HG03103 (cell line): Measurements from ENCODE around the gene WDR91.

ENCODE experiments used
- ATAC-seq: cut with Tn5 transposase; IDR thresholded peaks from one replicate; pipeline ENCODE4 v1.9.1; 2021; ENCODE audit warnings: low read depth; ENCODE audit not compliant: unreplicated experiment

The WDR91 gene

GRCh38 chr7:135211179-135211945 lies at the start of gene WDR91:
Gene WDR91, minus strand, starts transcription at chr7:135211526. Its CDS starts 24 bp downstream, at chr7:135211502.
- peak; percentile 79 for ATAC-seq

GRCh38 chr7:135260470-135260869 lies 49.1 kb upstream of the WDR91 start:
- ATAC-seq = no peak

GRCh38 chr7:135259702-135260101 lies 48.4 kb upstream of the WDR91 start:
- no peak for ATAC-seq

GRCh38 chr7:135258585-135258984 lies 47.3 kb upstream of the WDR91 start:
- ATAC-seq = no peak

- ATAC-seq = no peak
Observed at GRCh38 chr7:135257790-135258189, 46.5 kb upstream of the WDR91 start.

- ATAC-seq = no peak
Observed at GRCh38 chr7:135253851-135254771, 42.8 kb upstream of the WDR91 start.

GRCh38 chr7:135251496-135252391 lies 40.4 kb upstream of the WDR91 start:
- no peak for ATAC-seq

- no peak for ATAC-seq
Observed at GRCh38 chr7:135248546-135248945, 37.2 kb upstream of the WDR91 start.

- no peak for ATAC-seq
Observed at GRCh38 chr7:135247746-135248471, 36.6 kb upstream of the WDR91 start.

- ATAC-seq = no peak
Observed at GRCh38 chr7:135246191-135246825, 35.0 kb upstream of the WDR91 start.

GRCh38 chr7:135245226-135246190 lies 34.2 kb upstream of the WDR91 start:
- ATAC-seq = no peak

GRCh38 chr7:135242096-135242684 lies 30.9 kb upstream of the WDR91 start:
- no peak for ATAC-seq

- no peak for ATAC-seq
Observed at GRCh38 chr7:135240441-135240840, 29.1 kb upstream of the WDR91 start.

GRCh38 chr7:135239263-135239662 lies 27.9 kb upstream of the WDR91 start:
- no peak for ATAC-seq

- no peak for ATAC-seq
Observed at GRCh38 chr7:135238112-135238744, 26.9 kb upstream of the WDR91 start.

GRCh38 chr7:135236727-135237126 lies 25.4 kb upstream of the WDR91 start:
- ATAC-seq = peak; percentile 44

- no peak for ATAC-seq
Observed at GRCh38 chr7:135235841-135236240, 24.5 kb upstream of the WDR91 start.
